SU-DHL-6 (cell line): ENCODE data around the gene ADGRG2.
"Not testable (repeated sequence)": the region's sequence is repeated elsewhere in the genome, so short reads cannot be mapped to it uniquely, and the experiment has no call there.

Experiments
- H2AFZ ChIP-seq: fragments of 200-600 bp; sonication (generic); 2 replicates; pipeline ENCODE4 v1.6.1; 2014; ENCODE audit warnings: low read depth, mild to moderate bottlenecking, moderate library complexity, mixed read lengths, antibody characterized with exemption, low read length; ENCODE audit not compliant: severe bottlenecking
- H3F3A ChIP-seq: fragments of 200-600 bp; shearing (Covaris generic); 2 replicates; pipeline ENCODE4 v1.6.0; 2016; ENCODE audit warnings: antibody characterized with exemption, mild to moderate bottlenecking; ENCODE audit not compliant: insufficient read depth
- H3K27ac ChIP-seq: fragments of 200-600 bp; sonication (generic); 2 replicates; pipeline ENCODE4 v1.5.1; 2016; ENCODE audit warnings: low read depth, mild to moderate bottlenecking, low read length, moderate library complexity, mixed read lengths
- H3K27me3 ChIP-seq: fragments of 200-600 bp; sonication (generic), shearing (Covaris generic); 2 replicates; pipeline ENCODE4 v1.6.0; 2014; ENCODE audit warnings: mild to moderate bottlenecking, low read length
- H3K36me3 ChIP-seq: fragments of 200-600 bp; sonication (generic); 2 replicates; pipeline ENCODE4 v1.6.1; 2014; ENCODE audit warnings: mild to moderate bottlenecking, low read length, mixed read lengths
- H3K4me2 ChIP-seq: fragments of 300-600, 200-600 bp; shearing (Covaris generic), sonication (generic); 2 replicates; pipeline ENCODE4 v1.6.0; 2014; ENCODE audit warnings: low read length, low read depth, mild to moderate bottlenecking; ENCODE audit not compliant: poor library complexity, severe bottlenecking
- H3K4me3 ChIP-seq: fragments of 200-600 bp; sonication (generic); 2 replicates; pipeline ENCODE4 v1.5.1; 2014; ENCODE audit warnings: antibody characterized with exemption, low read length, mild to moderate bottlenecking, mixed read lengths; ENCODE audit not compliant: insufficient read depth, poor library complexity, severe bottlenecking
- H3K79me2 ChIP-seq: fragments of 200-600 bp; sonication (generic); 2 replicates; pipeline ENCODE4 v1.6.1; 2014; ENCODE audit warnings: mild to moderate bottlenecking, low read length, moderate library complexity; ENCODE audit not compliant: insufficient read depth
- H3K9ac ChIP-seq: fragments of 200-600 bp; sonication (generic); 2 replicates; pipeline ENCODE4 v1.7.0; 2014; ENCODE audit warnings: mild to moderate bottlenecking, low read length
- H3K9me2 ChIP-seq: fragments of 200-600 bp; sonication (generic); replicated peaks from 2 replicates; pipeline ENCODE4 v1.6.1; 2014; ENCODE audit warnings: low read length; ENCODE audit not compliant: insufficient read depth
- H3K9me3 ChIP-seq: fragments of 200-600 bp; sonication (generic); 2 replicates; pipeline ENCODE4 v1.6.1; 2014; ENCODE audit warnings: low read length, mixed read lengths; ENCODE audit not compliant: insufficient read depth
- H4K20me1 ChIP-seq: fragments of 200-600 bp; sonication (generic); 2 replicates; pipeline ENCODE4 v1.6.1; 2014; ENCODE audit warnings: low read depth, mild to moderate bottlenecking, antibody characterized with exemption, low read length, moderate library complexity, mixed read lengths
- CTCF ChIP-seq: fragments of 200-600 bp; sonication (generic); IDR thresholded peaks from one replicate; pipeline ENCODE4 v1.5.1; 2017; ENCODE audit warnings: antibody characterized with exemption, mild to moderate bottlenecking, low read length, moderate library complexity; ENCODE audit not compliant: insufficient read depth, poor library complexity, severe bottlenecking
- EZH2phosphoT487 ChIP-seq: fragments of 200-600 bp; sonication (generic), shearing (Covaris generic); conservative IDR thresholded peaks from 2 replicates; pipeline ENCODE4 v1.6.1; 2018; ENCODE audit warnings: mild to moderate bottlenecking, antibody characterized with exemption, low read length, moderate library complexity, mixed read lengths

Gene ADGRG2

GRCh38 chrX:19017271-19017670 is 105.0 kb downstream of the ADGRG2 start:
- Histone ChIP-seq H3K79me2 (no peaks in the 10 kb centered on the region), H3K27ac (no peak overlapping the region), H3K4me2 (no peak overlapping the region), H3K4me3 (no peak overlapping the region), H2AFZ (no peak overlapping the region), H3F3A (no peaks in the 10 kb centered on the region), H3K27me3 (no peaks in the 10 kb centered on the region), H3K9ac (no peak overlapping the region), H3K9me2 (no peaks in the 10 kb centered on the region), H4K20me1 (no peaks in the 10 kb centered on the region), H3K36me3 (no peaks in the 10 kb centered on the region), H3K9me3 (no peaks in the 10 kb centered on the region)
- TF ChIP-seq EZH2phosphoT487 (no peak), CTCF (peak; percentile 18)

GRCh38 chrX:19016614-19017013 is 105.7 kb downstream of the ADGRG2 start:
- not testable (repeated sequence) for H3F3A ChIP-seq, H3K9ac ChIP-seq, H3K9me3 ChIP-seq, H2AFZ ChIP-seq, H3K4me2 ChIP-seq, H3K27ac ChIP-seq, H3K4me3 ChIP-seq, H3K9me2 ChIP-seq, H4K20me1 ChIP-seq, H3K36me3 ChIP-seq, H3K27me3 ChIP-seq, H3K79me2 ChIP-seq

- TF ChIP-seq EZH2phosphoT487 (no peak), CTCF (no peak)
- no peaks in the 10 kb centered on the region for H4K20me1 ChIP-seq
- no peak overlapping the region for H3K9ac ChIP-seq
- no peak overlapping the region for H2AFZ ChIP-seq
- H3K9me3 ChIP-seq, result no peaks in the 10 kb centered on the region
- H3F3A ChIP-seq, result no peaks in the 10 kb centered on the region
- no peak overlapping the region for H3K4me3 ChIP-seq
- no peak overlapping the region for H3K4me2 ChIP-seq
- no peaks in the 10 kb centered on the region for H3K36me3 ChIP-seq
- H3K27me3 ChIP-seq, result no peaks in the 10 kb centered on the region
- H3K27ac ChIP-seq, result no peak overlapping the region
- no peaks in the 10 kb centered on the region for H3K9me2 ChIP-seq
- no peaks in the 10 kb centered on the region for H3K79me2 ChIP-seq
Measured at GRCh38 chrX:19007868-19008267, 114.4 kb downstream of the ADGRG2 start.

- no peaks in the 10 kb centered on the region for H3K79me2 ChIP-seq
- TF ChIP-seq EZH2phosphoT487 (no peak), CTCF (no peak)
- H3K27me3 ChIP-seq, result no peaks in the 10 kb centered on the region
- no peaks in the 10 kb centered on the region for H3K9me2 ChIP-seq
- no peak overlapping the region for H3K4me2 ChIP-seq
- H3K4me3 ChIP-seq, result no peak overlapping the region
- H3K9ac ChIP-seq, result no peak overlapping the region
- H3K9me3 ChIP-seq, result no peaks in the 10 kb centered on the region
- H2AFZ ChIP-seq, result no peak overlapping the region
- no peaks in the 10 kb centered on the region for H4K20me1 ChIP-seq
- no peak overlapping the region for H3K27ac ChIP-seq
- no peaks in the 10 kb centered on the region for H3K36me3 ChIP-seq
- H3F3A ChIP-seq, result no peaks in the 10 kb centered on the region
Measured at GRCh38 chrX:19007011-19007410, 115.3 kb downstream of the ADGRG2 start.
